ENCODE results near the gene MUC2. TPM values are rescaled to one million over a fixed set of nuclear protein-coding genes. Genes with fewer than 3 reads are reported as not detected.

MUC2 gene
- total RNA-seq, 1 donor from 2014 or later = not detected

DNA sequence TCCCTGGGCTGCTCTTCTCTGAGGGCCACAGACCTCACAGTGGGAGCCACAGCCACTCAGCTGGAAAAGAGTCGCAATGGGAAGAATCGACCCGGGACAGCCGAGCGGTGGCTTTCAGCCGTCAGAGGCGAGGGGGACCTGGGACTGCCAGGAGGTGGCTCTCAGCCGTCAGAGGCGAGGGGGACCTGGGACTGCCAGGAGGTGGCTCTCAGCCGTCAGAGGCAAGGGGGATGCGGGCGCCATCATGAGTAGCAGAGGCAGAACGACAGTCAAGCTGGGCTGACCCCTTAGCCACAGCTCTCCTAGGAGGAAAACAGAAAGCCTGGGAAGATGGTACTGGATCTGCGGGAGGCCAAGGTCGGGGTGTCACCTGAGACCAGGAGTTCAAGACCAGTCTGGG, 14.9 kb upstream of the MUC2 start:
- Histone ChIP-seq H3K27ac (no peak overlapping the region), H3K27me3 (no peaks in the 10 kb centered on the region), H3K9me3 (no peaks in the 10 kb centered on the region), H3K36me3 (no peaks in the 10 kb centered on the region), H3K4me1 (peaks cover 10% of the 10 kb centered on the region), H3K4me3 (no peak overlapping the region)
- TF ChIP-seq POLR2AphosphoS5 (IDR thresholded peaks at IDR 0.05; ENCODE audit: insufficient read depth in 1 of 2, low read depth in 1 of 2) (no peak), POLR2A (IDR thresholded peaks at IDR 0.05) (no peak)
- TF ChIP-seq, protein P1, sequence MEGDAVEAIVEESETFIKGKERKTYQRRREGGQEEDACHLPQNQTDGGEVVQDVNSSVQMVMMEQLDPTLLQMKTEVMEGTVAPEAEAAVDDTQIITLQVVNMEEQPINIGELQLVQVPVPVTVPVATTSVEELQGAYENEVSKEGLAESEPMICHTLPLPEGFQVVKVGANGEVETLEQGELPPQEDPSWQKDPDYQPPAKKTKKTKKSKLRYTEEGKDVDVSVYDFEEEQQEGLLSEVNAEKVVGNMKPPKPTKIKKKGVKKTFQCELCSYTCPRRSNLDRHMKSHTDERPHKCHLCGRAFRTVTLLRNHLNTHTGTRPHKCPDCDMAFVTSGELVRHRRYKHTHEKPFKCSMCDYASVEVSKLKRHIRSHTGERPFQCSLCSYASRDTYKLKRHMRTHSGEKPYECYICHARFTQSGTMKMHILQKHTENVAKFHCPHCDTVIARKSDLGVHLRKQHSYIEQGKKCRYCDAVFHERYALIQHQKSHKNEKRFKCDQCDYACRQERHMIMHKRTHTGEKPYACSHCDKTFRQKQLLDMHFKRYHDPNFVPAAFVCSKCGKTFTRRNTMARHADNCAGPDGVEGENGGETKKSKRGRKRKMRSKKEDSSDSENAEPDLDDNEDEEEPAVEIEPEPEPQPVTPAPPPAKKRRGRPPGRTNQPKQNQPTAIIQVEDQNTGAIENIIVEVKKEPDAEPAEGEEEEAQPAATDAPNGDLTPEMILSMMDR (IDR thresholded peaks at IDR 0.05) = no peak
- no peak for DNase-seq (ENCODE audit: extremely low spot score in 2 of 2)
- intact Hi-C loops (cut with DNase I) = no loop called here

DNA sequence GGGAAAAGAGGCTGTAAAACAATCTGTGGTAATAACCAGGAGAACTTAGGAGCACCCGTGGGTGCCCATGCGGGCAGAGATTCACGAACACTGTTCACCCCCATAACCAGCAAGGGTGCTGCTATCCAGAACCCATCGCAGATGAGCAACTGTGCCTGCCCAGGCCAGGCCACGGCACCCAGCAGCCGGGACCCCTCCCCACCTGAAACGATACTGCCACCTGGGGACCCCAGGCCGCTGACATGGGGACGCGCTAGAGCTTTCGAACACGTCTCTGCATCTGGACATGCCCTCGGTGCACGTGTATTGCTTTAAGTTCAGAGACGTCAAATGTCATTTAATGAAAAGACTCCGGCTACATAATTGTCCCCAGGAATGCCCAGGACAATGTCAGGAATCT, 14.3 kb upstream of the MUC2 start:
- Histone ChIP-seq H3K27ac (no peak overlapping the region), H3K9me3 (no peaks in the 10 kb centered on the region), H3K4me3 (no peak overlapping the region), H3K27me3 (no peaks in the 10 kb centered on the region), H3K4me1 (peaks cover 9% of the 10 kb centered on the region), H3K36me3 (no peaks in the 10 kb centered on the region)
- intact Hi-C loops (cut with DNase I) = no loop called here
- no peak for DNase-seq (ENCODE audit: extremely low spot score in 2 of 2)
- TF ChIP-seq, protein P1 (IDR thresholded peaks at IDR 0.05) = no peak
- TF ChIP-seq POLR2AphosphoS5 (IDR thresholded peaks at IDR 0.05; ENCODE audit: insufficient read depth in 1 of 2, low read depth in 1 of 2) (no peak), POLR2A (IDR thresholded peaks at IDR 0.05) (no peak)

DNA sequence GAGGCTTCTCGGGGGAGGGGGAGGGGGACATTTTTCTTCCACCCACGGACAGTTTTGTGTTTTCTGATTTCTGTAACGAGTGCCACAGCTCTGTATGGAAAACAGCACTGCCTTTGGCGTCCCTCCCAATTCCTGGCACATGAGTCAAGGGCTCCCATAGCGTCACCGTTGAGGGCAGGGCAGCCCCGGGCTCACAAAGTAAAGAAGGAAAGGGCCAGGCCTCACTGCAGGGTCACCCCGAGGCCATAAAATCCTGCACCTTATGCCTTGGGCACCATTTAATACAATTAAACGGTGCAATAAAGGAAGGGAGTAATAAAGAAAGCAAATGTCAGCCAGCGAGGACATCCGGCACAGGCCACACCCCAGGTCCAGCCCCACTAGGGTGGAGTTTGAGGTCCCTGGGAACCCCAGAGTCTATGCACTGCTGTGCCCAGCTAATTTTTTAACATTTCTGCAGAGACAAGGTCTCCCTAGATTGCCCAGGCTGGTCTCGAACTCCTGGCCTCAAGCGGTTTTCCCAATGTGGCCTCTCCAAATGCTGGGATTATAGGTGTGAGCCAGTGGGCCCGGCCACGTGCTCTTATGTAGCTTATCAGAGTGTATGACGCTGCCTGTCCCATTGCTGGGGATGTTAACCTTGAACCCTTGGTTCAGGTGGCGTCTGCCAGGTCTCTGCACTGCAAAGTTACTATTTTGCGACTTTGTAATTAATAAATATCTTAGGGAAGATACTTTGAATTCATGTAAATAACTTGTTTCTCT, 13.6 kb upstream of the MUC2 start:
- no peaks in the 10 kb centered on the region for H3K9me3 ChIP-seq
- H3K36me3 ChIP-seq = no peaks in the 10 kb centered on the region
- DNase-seq (ENCODE audit: extremely low spot score in 2 of 2) = no peak
- no peaks in the 10 kb centered on the region for H3K27me3 ChIP-seq
- intact Hi-C loops (cut with DNase I) = no loop called here
- H3K4me3 ChIP-seq = no peak overlapping the region
- H3K4me1 ChIP-seq = peaks cover 9% of the 10 kb centered on the region
- TF ChIP-seq, protein P1 (IDR thresholded peaks at IDR 0.05) = no peak
- no peak for TF ChIP-seq POLR2A (IDR thresholded peaks at IDR 0.05)
- TF ChIP-seq POLR2AphosphoS5 (IDR thresholded peaks at IDR 0.05; ENCODE audit: insufficient read depth in 1 of 2, low read depth in 1 of 2) = peak in 1 of 2 donors; percentile 11
- no peak overlapping the region for H3K27ac ChIP-seq

DNA sequence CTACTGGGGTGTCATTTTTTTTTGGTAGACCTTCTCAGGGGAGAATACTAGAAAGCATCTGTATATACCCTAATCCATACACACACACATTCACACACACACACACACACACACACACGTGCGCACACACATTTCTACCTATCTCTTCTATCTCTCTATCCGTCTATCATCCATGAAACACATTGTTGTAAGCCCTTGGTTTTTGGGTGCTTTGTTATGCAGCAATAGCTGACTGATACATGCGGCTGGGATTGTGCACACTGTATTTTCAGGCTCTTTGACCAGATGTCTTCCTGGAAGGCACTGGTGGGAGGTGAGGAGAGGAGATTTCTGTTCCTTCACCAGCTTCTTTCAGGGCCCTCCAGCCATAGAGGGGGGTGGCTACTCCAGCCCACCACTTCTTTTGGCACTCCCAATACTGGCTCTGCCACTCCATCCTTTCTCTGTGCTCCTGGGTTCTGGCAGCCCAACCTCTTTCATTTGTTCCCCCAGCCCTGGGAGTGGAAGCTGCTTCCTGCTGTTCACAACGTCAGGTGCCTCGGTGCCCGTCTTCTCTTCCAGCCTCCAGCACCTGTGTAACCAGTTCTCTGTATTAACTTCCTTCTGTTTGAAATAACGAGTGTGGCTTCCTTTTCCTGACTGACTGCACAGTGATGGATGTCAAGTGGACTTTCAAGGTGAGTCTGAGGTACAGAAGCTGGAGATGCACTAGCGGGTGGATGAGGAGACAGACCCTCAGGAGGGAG, 12.4 kb upstream of the MUC2 start:
- Histone ChIP-seq H3K4me1 (peaks cover 9% of the 10 kb centered on the region), H3K36me3 (no peaks in the 10 kb centered on the region), H3K27ac (no peak overlapping the region), H3K27me3 (no peaks in the 10 kb centered on the region), H3K4me3 (no peak overlapping the region), H3K9me3 (no peaks in the 10 kb centered on the region)
- no peak for DNase-seq (ENCODE audit: extremely low spot score in 2 of 2)
- intact Hi-C loops (cut with DNase I) = no loop called here
- TF ChIP-seq POLR2A (IDR thresholded peaks at IDR 0.05) (no peak), POLR2AphosphoS5 (IDR thresholded peaks at IDR 0.05; ENCODE audit: insufficient read depth in 1 of 2, low read depth in 1 of 2) (no peak)
- TF ChIP-seq, protein P1 (IDR thresholded peaks at IDR 0.05) = no peak

DNA sequence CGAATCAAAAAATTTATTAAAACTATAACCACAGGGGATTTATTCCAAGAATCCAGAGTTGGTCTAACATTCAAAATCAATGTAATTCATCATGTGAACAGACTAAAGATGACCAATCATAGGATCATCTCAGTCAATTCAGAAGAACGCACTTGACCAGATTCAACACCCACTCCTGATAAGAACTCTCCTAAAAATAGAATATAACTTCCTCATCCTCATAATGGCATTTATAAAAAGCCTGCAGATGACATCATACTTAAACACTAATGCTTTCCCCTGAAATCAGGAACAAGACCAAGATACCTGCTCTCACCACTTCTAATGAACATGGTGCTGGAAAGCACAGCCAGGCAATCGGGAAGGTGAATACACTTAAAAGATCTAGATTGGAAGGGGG, 10.5 kb upstream of the MUC2 start:
- peaks cover 9% of the 10 kb centered on the region for H3K4me1 ChIP-seq
- H3K4me3 ChIP-seq = no peak overlapping the region
- no peak for DNase-seq (ENCODE audit: extremely low spot score in 2 of 2)
- H3K27ac ChIP-seq = no peak overlapping the region
- no peaks in the 10 kb centered on the region for H3K9me3 ChIP-seq
- H3K27me3 ChIP-seq = no peaks in the 10 kb centered on the region
- TF ChIP-seq POLR2A (IDR thresholded peaks at IDR 0.05) (no peak), POLR2AphosphoS5 (IDR thresholded peaks at IDR 0.05; ENCODE audit: insufficient read depth in 1 of 2, low read depth in 1 of 2) (no peak)
- TF ChIP-seq, protein P1 (IDR thresholded peaks at IDR 0.05) = no peak
- H3K36me3 ChIP-seq = no peaks in the 10 kb centered on the region
- intact Hi-C loops (cut with DNase I) = no loop called here

Measured in vagina (tissue), 2 donors.